ENCODE results near the gene SIM1. TPM values are rescaled to one million over a fixed set of nuclear protein-coding genes. Genes with fewer than 3 reads are reported as not detected.
A peak's percentile ranks its signal among the peaks of the same experiment; 100 is the strongest.

SIM1 gene
- total and polyA plus RNA-seq, 4 donors: not detected

DNA sequence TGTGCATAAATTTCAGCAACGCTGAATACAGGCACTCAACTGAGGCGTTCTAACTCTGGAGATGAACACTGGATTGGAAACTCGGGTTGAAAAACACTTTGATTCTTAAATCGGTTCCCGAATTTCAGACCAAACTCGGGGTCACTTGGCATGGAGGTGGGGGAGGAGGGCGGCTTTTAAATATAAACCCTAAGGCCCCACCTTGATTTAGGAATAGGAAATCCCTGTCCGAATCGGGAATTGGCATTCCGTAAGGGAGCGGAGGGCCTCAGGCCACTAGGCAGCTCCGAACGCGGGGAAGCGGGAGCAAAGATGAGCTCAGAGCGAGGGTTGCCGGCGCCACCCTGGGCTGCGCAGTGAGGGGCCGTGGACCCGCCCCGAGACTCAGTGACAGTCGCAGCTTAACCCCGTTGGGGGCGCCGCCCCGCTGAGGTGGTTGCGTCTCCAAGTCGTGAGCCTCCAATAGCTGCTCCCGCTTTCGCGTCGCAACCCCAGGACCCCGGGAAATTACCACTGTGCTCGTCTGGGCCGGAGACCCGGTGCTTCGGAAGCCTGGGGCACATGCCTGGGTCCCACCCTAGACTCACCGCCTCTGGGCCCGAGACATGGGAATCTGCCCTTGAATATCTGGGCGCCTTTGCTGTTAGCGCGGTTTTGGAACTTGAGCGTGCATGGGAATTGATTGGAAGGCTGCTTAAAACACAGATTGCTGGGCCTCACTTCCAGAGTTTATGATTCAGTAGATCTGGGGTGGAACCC is 4.6 kb upstream of the SIM1 start:
- H3K27me3 ChIP-seq (ENCODE audit: control insufficient read depth in 3 of 3, insufficient read depth in 3 of 3, low read length in 2 of 3): peaks cover 3 to 94% (median 88%) of the 10 kb centered on the region in 3 donors
- H3K4me3 ChIP-seq: no peak overlapping the region

DNA sequence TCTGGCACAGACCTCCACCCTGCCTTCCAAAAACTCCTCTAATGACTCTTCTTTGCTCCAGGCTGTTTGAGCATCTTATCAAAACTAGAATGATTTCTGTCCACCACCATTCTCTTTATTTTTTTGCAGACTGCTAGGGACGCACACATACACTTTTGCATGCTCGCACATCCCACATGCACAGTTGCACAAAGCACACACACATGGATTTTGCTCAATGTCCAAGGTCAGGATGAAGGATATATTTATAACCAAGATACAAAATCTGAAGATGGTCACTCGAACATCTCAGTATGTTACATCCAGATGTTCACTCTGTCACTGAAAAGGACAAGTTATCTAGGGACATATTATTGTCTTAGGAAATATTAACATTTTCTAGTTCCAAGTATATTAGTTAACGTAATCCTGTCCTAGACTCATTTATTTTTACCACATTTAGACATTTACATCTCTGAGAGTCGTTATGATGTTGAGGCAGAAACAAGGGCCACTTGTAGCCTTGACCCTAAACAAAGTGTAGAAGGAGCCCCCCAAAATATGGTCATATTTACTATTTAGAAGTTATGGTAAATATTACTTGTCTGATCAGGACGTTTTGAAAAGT is 3.4 kb upstream of the SIM1 start:
- TF ChIP-seq, protein P1, sequence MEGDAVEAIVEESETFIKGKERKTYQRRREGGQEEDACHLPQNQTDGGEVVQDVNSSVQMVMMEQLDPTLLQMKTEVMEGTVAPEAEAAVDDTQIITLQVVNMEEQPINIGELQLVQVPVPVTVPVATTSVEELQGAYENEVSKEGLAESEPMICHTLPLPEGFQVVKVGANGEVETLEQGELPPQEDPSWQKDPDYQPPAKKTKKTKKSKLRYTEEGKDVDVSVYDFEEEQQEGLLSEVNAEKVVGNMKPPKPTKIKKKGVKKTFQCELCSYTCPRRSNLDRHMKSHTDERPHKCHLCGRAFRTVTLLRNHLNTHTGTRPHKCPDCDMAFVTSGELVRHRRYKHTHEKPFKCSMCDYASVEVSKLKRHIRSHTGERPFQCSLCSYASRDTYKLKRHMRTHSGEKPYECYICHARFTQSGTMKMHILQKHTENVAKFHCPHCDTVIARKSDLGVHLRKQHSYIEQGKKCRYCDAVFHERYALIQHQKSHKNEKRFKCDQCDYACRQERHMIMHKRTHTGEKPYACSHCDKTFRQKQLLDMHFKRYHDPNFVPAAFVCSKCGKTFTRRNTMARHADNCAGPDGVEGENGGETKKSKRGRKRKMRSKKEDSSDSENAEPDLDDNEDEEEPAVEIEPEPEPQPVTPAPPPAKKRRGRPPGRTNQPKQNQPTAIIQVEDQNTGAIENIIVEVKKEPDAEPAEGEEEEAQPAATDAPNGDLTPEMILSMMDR (IDR thresholded peaks at IDR 0.05; ENCODE audit: control extremely low read depth, extremely low read depth): no peak
- peaks cover 0 to 22% (median 0%) of the 10 kb centered on the region in 4 donors for H3K9me3 ChIP-seq (ENCODE audit: control insufficient read depth in 4 of 4, insufficient read depth in 3 of 4, low read length in 3 of 4)
- H3K4me1 ChIP-seq (ENCODE audit: control insufficient read depth in 5 of 5, insufficient read depth in 5 of 5, low read length in 5 of 5): peaks cover 0 to 8% (median 0%) of the 10 kb centered on the region in 5 donors
- H3K36me3 ChIP-seq (ENCODE audit: control insufficient read depth in 4 of 4, insufficient read depth in 4 of 4, low read length in 4 of 4): no peaks in the 10 kb centered on the region
- peaks cover 3 to 93% (median 92%) of the 10 kb centered on the region in 3 donors for H3K27me3 ChIP-seq (ENCODE audit: control insufficient read depth in 3 of 3, insufficient read depth in 3 of 3, low read length in 2 of 3)
- 28 to 32% methylated on average over 6 of the region's 6 CpGs for WGBS, 2 donors
- ATAC-seq (ENCODE audit: insufficient read depth, low FRiP score) (no peak), DNase-seq (peak in 1 of 3 donors; percentile 15)
- H3K9ac ChIP-seq (ENCODE audit: insufficient read depth in 1 of 2, low read length in 2 of 2): no peak overlapping the region
- H3K4me3 ChIP-seq: no peak overlapping the region
- no peak overlapping the region for H3K27ac ChIP-seq (ENCODE audit: low read depth in 1 of 2, low read length in 1 of 2)

More for the DNA sequence above, 4.6 kb upstream of the SIM1 start:
- Histone ChIP-seq H3K4me1 (ENCODE audit: control insufficient read depth in 5 of 5, insufficient read depth in 5 of 5, low read length in 5 of 5) (peaks cover 0 to 8% (median 0%) of the 10 kb centered on the region in 5 donors), H3K9ac (ENCODE audit: insufficient read depth in 1 of 2, low read length in 2 of 2) (no peak overlapping the region), H3K27ac (ENCODE audit: low read depth in 1 of 2, low read length in 1 of 2) (no peak overlapping the region), H3K36me3 (ENCODE audit: control insufficient read depth in 4 of 4, insufficient read depth in 4 of 4, low read length in 4 of 4) (no peaks in the 10 kb centered on the region), H3K9me3 (ENCODE audit: control insufficient read depth in 4 of 4, insufficient read depth in 3 of 4, low read length in 3 of 4) (peaks cover 0 to 22% (median 0%) of the 10 kb centered on the region in 4 donors)
- ATAC-seq (ENCODE audit: insufficient read depth, low FRiP score): no peak
- no peak for DNase-seq
- TF ChIP-seq, protein P1 (IDR thresholded peaks at IDR 0.05; ENCODE audit: control extremely low read depth, extremely low read depth): no peak
- WGBS, 2 donors: 10 to 15% methylated on average over 44 of the region's 44 CpGs

DNA sequence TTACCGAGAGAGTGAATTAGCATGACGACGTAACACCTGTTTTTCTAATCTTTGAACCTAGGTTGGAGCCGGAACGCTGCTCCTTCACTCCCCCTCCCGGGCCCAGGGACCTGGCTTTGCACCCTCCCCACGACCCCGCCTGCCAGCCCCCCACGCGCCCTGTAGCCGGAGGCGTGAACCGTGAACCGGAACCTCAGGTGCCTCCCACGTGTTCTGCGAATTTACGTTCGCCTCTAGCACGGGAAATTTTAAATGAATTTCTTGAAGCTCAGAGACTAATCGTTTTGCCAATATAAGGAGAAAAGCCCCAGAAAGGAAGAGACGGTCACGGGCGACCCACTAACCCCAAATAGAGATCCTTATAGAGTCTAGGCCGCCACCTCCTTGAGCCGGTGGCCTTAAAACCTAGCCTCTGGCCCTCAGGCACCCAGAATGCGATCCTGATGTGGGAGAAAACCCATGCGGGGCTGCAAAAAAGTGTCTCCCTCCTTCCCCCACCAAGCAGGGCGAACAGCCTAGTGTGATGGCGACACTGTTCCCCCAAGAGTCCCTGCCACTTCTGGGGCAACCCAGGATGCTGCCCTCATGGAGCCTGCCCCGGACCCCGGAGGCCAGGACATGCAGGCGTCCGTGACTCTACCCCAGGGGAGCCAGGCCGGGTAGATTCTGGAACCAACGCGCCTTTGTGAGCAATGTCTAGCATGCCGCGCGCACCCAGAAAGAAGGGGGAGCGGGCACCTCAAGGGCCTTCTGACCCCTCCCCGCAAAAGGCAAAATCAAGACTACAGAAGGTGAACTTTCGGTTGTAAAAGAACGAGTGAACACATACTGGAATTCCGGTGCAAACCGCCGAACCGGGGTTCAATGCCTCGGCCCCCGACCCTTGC is 2.7 kb upstream of the SIM1 start:
- ATAC-seq (ENCODE audit: insufficient read depth, low FRiP score) (no peak), DNase-seq (no peak)
- H3K9me3 ChIP-seq (ENCODE audit: control insufficient read depth in 4 of 4, insufficient read depth in 3 of 4, low read length in 3 of 4): peaks cover 0 to 22% (median 0%) of the 10 kb centered on the region in 4 donors
- WGBS, 2 donors: 8 to 9% methylated on average over 49 of the region's 49 CpGs
- no peak overlapping the region for H3K4me3 ChIP-seq
- H3K4me1 ChIP-seq (ENCODE audit: control insufficient read depth in 5 of 5, insufficient read depth in 5 of 5, low read length in 5 of 5): peaks cover 0 to 8% (median 0%) of the 10 kb centered on the region in 5 donors
- no peak overlapping the region for H3K27ac ChIP-seq (ENCODE audit: low read depth in 1 of 2, low read length in 1 of 2)
- H3K27me3 ChIP-seq (ENCODE audit: control insufficient read depth in 3 of 3, insufficient read depth in 3 of 3, low read length in 2 of 3): peaks cover 3 to 94% (median 93%) of the 10 kb centered on the region in 3 donors
- H3K9ac ChIP-seq (ENCODE audit: insufficient read depth in 1 of 2, low read length in 2 of 2): no peak overlapping the region
- no peaks in the 10 kb centered on the region for H3K36me3 ChIP-seq (ENCODE audit: control insufficient read depth in 4 of 4, insufficient read depth in 4 of 4, low read length in 4 of 4)
- TF ChIP-seq, protein P1 (IDR thresholded peaks at IDR 0.05; ENCODE audit: control extremely low read depth, extremely low read depth): no peak
